COLO829 (cell line): ENCODE results near the gene TBK1.

Experiments
- DNase-seq: peaks from one replicate; pipeline ENCODE4 v3.0.0; 2012; ENCODE audit warnings: low spot score

The TBK1 gene

DNA sequence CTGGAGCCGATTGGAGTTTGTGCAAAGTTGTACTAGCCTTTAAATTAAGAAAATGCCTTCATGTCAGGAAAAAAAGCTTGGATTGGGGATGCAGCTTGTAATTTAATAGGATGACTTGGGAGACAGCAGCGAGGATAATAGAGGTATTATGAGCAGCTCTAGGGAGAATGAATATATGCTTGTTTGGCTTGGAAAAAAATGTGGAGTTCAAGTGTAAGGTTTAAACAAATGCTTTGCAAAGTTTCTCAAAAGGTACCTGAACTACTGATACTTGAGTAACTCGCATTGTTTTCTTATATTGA lies 93.1 kb downstream of the TBK1 start:
- peak; percentile 61 for DNase-seq

DNA sequence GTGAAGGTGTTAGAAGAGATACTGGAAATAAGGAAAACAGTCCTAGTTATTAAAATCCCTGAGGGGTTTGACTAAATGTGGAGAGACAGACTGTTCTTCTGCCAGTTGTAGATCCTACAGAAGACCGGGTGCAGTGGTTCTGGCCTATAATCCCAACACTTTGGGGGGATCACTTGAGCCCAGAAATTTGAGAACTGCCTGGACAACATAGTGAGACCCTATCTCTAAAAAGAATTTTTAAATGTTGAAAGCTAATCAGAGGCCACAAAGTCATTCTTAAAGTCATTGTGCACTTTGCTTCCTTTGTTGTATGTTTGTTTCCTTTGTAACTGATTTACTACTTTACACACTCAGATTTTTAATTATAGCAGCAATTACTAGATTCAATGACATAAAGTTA lies 97.2 kb downstream of the TBK1 start:
- no peak for DNase-seq

DNA sequence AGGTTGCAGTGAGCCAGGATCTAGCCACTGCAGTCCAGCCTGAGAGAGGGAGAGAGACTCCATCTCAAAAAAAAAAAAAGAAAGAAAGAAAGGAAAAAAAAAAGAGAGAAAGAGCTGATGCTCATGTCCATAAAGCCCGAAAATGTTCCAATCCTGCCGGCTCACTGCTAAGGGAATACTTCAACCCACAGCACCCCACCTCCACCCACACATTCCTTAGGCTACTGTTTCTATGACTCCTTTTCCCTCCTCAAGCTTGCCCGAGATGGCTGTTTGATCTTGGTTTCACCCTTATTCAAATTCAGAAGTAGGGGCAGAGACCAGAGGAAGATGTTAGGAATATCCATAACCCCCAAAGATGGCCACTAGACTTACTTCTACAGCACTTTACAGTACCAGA lies 98.8 kb downstream of the TBK1 start:
- no peak for DNase-seq

DNA sequence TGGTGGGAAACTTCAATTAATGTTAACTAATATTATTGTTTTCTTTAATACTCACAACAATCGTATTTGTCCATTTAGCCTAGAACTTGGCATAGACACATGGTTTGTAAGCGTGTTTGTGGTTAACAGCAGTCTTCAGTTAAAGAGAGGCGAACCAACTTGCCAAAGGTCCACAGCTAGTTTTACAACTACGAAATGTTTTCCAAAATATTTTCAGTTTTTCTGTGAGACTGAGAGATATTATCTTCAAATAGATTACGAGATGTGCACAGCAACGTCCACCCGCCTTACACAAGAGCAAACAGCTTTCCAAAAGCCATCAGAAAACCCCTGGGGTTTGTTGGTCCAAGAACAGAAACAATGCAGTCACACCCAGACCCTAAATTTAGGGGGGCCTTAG lies 99.8 kb downstream of the TBK1 start:
- no peak for DNase-seq
